Uterus (tissue), 2 donors: ENCODE results near the gene PDE4B.

Source experiments
- POLR2A ChIP-seq, 2 donors: fragments of 450-650 bp; IDR thresholded peaks; one replicate each; pipeline ENCODE4 v1.6.1; 2016; ENCODE audit warnings: antibody characterized with exemption in 2 of 2, mild to moderate bottlenecking in 1 of 2, moderate library complexity in 1 of 2
- TF ChIP-seq, protein P1 (sequence below), 4 experiments: fragments of 200-600 bp in 2 of 4; fragments of 450-650 bp in 2 of 4; sonication (generic) in 2 of 4; IDR thresholded peaks; one replicate each; pipeline ENCODE4 v1.5.1; 2016 to 2019; ENCODE audit warnings: antibody characterized with exemption in 4 of 4, mild to moderate bottlenecking in 2 of 4, moderate library complexity in 1 of 4

DNA sequence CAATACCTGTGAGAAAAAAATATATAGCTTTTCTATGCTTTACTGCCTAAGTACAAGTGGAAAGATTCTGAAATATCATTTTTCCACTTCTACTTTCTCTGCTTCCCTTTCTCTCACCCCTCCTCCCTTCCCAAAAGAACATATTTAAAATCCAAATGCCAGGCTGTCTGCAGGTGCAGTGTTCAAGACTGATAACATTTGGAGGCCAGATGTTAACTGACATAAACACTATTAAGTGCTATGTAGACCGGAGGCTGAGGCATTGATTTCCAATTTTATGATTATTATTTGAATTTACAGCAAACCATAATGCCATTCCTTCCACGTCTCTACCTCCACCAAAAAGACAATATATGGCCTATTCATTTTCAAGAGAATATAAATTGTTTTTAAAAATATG is 444.3 kb downstream of the PDE4B start:
- TF ChIP-seq, protein P1, sequence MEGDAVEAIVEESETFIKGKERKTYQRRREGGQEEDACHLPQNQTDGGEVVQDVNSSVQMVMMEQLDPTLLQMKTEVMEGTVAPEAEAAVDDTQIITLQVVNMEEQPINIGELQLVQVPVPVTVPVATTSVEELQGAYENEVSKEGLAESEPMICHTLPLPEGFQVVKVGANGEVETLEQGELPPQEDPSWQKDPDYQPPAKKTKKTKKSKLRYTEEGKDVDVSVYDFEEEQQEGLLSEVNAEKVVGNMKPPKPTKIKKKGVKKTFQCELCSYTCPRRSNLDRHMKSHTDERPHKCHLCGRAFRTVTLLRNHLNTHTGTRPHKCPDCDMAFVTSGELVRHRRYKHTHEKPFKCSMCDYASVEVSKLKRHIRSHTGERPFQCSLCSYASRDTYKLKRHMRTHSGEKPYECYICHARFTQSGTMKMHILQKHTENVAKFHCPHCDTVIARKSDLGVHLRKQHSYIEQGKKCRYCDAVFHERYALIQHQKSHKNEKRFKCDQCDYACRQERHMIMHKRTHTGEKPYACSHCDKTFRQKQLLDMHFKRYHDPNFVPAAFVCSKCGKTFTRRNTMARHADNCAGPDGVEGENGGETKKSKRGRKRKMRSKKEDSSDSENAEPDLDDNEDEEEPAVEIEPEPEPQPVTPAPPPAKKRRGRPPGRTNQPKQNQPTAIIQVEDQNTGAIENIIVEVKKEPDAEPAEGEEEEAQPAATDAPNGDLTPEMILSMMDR (IDR thresholded peaks at IDR 0.05), result no peak
- TF ChIP-seq POLR2A (IDR thresholded peaks at IDR 0.05), result no peak
